ENCODE measurements around the gene RASSF5. TPM values are rescaled to one million over a fixed set of nuclear protein-coding genes. Genes with fewer than 3 reads are reported as not detected.
"Not testable (repeated sequence)": the region's sequence is repeated elsewhere in the genome, so short reads cannot be mapped to it uniquely, and the experiment has no call there.

The RASSF5 gene
- total RNA-seq, 1 donor from 2014 or later = 28.5 TPM

- TF ChIP-seq POLR2AphosphoS5 (IDR thresholded peaks at IDR 0.05; ENCODE audit: insufficient read depth in 1 of 2, low read depth in 1 of 2) = peak in 1 of 2 donors; percentile 27
- no peak for TF ChIP-seq POLR2A (IDR thresholded peaks at IDR 0.05)
- TF ChIP-seq CTCF (IDR thresholded peaks at IDR 0.05) = no peak
- DNase-seq (ENCODE audit: extremely low spot score in 2 of 2) = no peak
- no peak overlapping the region for H3K4me3 ChIP-seq
- H3K27ac ChIP-seq = peak overlapping the region; percentile 40
- peaks cover 47% of the 10 kb centered on the region for H3K4me1 ChIP-seq
- H3K9me3 ChIP-seq = no peaks in the 10 kb centered on the region
- H3K27me3 ChIP-seq = no peaks in the 10 kb centered on the region
- intact Hi-C loops (cut with DNase I) = loop anchor here (5.0 kb wide), 1 partner anchor 88 kb away; no protein-coding TSS in a partner anchor
- no peaks in the 10 kb centered on the region for H3K36me3 ChIP-seq
Observed at GRCh38 chr1:206579747-206580437, 72.6 kb downstream of the RASSF5 start.

- Histone ChIP-seq H3K4me3 (no peak overlapping the region), H3K27me3 (no peaks in the 10 kb centered on the region), H3K36me3 (peaks cover 0 to 2% of the 10 kb centered on the region in 2 donors), H3K4me1 (peaks cover 47% of the 10 kb centered on the region), H3K9me3 (no peaks in the 10 kb centered on the region), H3K27ac (peak overlapping the region; percentile 40)
- DNase-seq (ENCODE audit: extremely low spot score in 2 of 2) = no peak
- intact Hi-C loops (cut with DNase I) = loop anchor here (5.0 kb wide), 1 partner anchor 88 kb away; no protein-coding TSS in a partner anchor
- no peak for TF ChIP-seq POLR2A (IDR thresholded peaks at IDR 0.05)
- TF ChIP-seq POLR2AphosphoS5 (IDR thresholded peaks at IDR 0.05; ENCODE audit: insufficient read depth in 1 of 2, low read depth in 1 of 2) = no peak
- TF ChIP-seq CTCF (IDR thresholded peaks at IDR 0.05) = no peak
Observed at GRCh38 chr1:206580438-206581113, 73.2 kb downstream of the RASSF5 start.

GRCh38 chr1:206581114-206581497 is 73.8 kb downstream of the RASSF5 start:
- not testable (repeated sequence) for H3K9me3 ChIP-seq; H3K4me3 ChIP-seq; H3K36me3 ChIP-seq; DNase-seq (ENCODE audit: extremely low spot score in 2 of 2); H3K27ac ChIP-seq; H3K27me3 ChIP-seq
- peaks cover 47% of the 10 kb centered on the region for H3K4me1 ChIP-seq
- intact Hi-C loops (cut with DNase I) = loop anchor here (5.0 kb wide), 1 partner anchor 89 kb away; no protein-coding TSS in a partner anchor

- TF ChIP-seq CTCF (IDR thresholded peaks at IDR 0.05) = no peak
- peak in 1 of 2 donors; percentile 25 for TF ChIP-seq POLR2AphosphoS5 (IDR thresholded peaks at IDR 0.05; ENCODE audit: insufficient read depth in 1 of 2, low read depth in 1 of 2)
- TF ChIP-seq POLR2A (IDR thresholded peaks at IDR 0.05) = no peak
- no peak overlapping the region for H3K27ac ChIP-seq
- H3K9me3 ChIP-seq = no peaks in the 10 kb centered on the region
- H3K27me3 ChIP-seq = no peaks in the 10 kb centered on the region
- DNase-seq (ENCODE audit: extremely low spot score in 2 of 2) = no peak
- intact Hi-C loops (cut with DNase I) = loop anchor here (5.0 kb wide), 1 partner anchor 89 kb away; no protein-coding TSS in a partner anchor
- no peak overlapping the region for H3K4me3 ChIP-seq
- peaks cover 0 to 5% of the 10 kb centered on the region in 2 donors for H3K36me3 ChIP-seq
- peaks cover 46% of the 10 kb centered on the region for H3K4me1 ChIP-seq
Observed at GRCh38 chr1:206581571-206581981, 74.2 kb downstream of the RASSF5 start.

- no peaks in the 10 kb centered on the region for H3K9me3 ChIP-seq
- no peak overlapping the region for H3K4me3 ChIP-seq
- no peaks in the 10 kb centered on the region for H3K27me3 ChIP-seq
- DNase-seq (ENCODE audit: extremely low spot score in 2 of 2) = no peak
- H3K4me1 ChIP-seq = peaks cover 45% of the 10 kb centered on the region
- H3K36me3 ChIP-seq = peaks cover 0 to 5% of the 10 kb centered on the region in 2 donors
- intact Hi-C loops (cut with DNase I) = loop anchor here (5.0 kb wide), 1 partner anchor 90 kb away; no protein-coding TSS in a partner anchor
- no peak overlapping the region for H3K27ac ChIP-seq
- TF ChIP-seq POLR2A (IDR thresholded peaks at IDR 0.05) (no peak), CTCF (IDR thresholded peaks at IDR 0.05) (no peak), POLR2AphosphoS5 (IDR thresholded peaks at IDR 0.05; ENCODE audit: insufficient read depth in 1 of 2, low read depth in 1 of 2) (no peak)
Observed at GRCh38 chr1:206582537-206582936, 75.2 kb downstream of the RASSF5 start.
